ENCODE results near the gene MYL6. TPM values are rescaled to one million over a fixed set of nuclear protein-coding genes. Genes with fewer than 3 reads are reported as not detected.

The MYL6 gene
- total RNA-seq, 4 donors from 2014 or later, result 1,233 to 3,440 (median 2,458) TPM

DNA sequence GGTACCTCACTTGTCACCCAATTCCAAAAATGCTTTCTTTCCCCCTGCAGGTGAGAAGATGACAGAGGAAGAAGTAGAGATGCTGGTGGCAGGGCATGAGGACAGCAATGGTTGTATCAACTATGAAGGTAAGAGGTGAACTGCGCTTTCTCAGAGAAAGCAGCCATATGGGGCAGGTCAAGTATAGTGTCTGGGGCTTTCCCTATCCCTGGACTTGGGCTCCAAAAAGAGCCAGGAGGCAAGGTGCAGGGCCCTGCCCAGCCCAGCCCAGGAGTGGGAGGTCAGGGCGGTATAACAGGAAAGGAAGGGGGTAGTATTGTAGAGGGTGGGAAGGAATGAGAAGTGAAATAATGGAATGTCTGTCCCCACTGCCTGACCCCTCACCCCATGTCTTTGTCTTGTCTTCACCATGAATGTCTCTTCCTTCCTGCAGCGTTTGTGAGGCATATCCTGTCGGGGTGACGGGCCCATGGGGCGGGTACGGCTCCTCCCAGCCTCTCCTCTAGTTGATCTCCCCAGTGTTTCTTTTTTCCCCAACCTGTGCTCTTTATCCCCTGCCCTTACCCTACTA is 2.1 kb downstream of the MYL6 start:
- in situ Hi-C loops (cut with MboI; ENCODE audit: low pct_ligation_motif_present in 1 of 4, low pct_unique_long_range_greater_than_20kb in 1 of 4, low sequenced_read_pairs in 3 of 4), result no loop called here
- Histone ChIP-seq H3K9me3 (no peaks in the 10 kb centered on the region), H3K4me3 (peak overlapping the region; percentile 77 to 94 (median 84)), H3K4me1 (peaks cover 7 to 42% (median 38%) of the 10 kb centered on the region in 4 donors), H3K36me3 (peaks cover 0 to 32% (median 11%) of the 10 kb centered on the region in 4 donors), H3K27ac (peak overlapping the region; percentile 94 to 100 (median 98)), H3K27me3 (no peaks in the 10 kb centered on the region)
- peak; percentile 63 for DNase-seq
- WGBS, 2 donors (ENCODE audit: low coverage in 1 of 2), result 7 to 21% methylated on average over 3 to 7 of the region's 7 CpGs
- TF ChIP-seq, protein P1, sequence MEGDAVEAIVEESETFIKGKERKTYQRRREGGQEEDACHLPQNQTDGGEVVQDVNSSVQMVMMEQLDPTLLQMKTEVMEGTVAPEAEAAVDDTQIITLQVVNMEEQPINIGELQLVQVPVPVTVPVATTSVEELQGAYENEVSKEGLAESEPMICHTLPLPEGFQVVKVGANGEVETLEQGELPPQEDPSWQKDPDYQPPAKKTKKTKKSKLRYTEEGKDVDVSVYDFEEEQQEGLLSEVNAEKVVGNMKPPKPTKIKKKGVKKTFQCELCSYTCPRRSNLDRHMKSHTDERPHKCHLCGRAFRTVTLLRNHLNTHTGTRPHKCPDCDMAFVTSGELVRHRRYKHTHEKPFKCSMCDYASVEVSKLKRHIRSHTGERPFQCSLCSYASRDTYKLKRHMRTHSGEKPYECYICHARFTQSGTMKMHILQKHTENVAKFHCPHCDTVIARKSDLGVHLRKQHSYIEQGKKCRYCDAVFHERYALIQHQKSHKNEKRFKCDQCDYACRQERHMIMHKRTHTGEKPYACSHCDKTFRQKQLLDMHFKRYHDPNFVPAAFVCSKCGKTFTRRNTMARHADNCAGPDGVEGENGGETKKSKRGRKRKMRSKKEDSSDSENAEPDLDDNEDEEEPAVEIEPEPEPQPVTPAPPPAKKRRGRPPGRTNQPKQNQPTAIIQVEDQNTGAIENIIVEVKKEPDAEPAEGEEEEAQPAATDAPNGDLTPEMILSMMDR (IDR thresholded peaks at IDR 0.05), result no peak
- TF ChIP-seq POLR2A (IDR thresholded peaks at IDR 0.05), result peak; percentile 34
- TF ChIP-seq EP300 (IDR thresholded peaks at IDR 0.05; ENCODE audit: low read depth), result no peak
- TF ChIP-seq POLR2AphosphoS5 (IDR thresholded peaks at IDR 0.05), result peak; percentile 29 to 58 (median 56)
- intact Hi-C loops (cut with DNase I; ENCODE audit: low total_unique reads), result no loop called here

DNA sequence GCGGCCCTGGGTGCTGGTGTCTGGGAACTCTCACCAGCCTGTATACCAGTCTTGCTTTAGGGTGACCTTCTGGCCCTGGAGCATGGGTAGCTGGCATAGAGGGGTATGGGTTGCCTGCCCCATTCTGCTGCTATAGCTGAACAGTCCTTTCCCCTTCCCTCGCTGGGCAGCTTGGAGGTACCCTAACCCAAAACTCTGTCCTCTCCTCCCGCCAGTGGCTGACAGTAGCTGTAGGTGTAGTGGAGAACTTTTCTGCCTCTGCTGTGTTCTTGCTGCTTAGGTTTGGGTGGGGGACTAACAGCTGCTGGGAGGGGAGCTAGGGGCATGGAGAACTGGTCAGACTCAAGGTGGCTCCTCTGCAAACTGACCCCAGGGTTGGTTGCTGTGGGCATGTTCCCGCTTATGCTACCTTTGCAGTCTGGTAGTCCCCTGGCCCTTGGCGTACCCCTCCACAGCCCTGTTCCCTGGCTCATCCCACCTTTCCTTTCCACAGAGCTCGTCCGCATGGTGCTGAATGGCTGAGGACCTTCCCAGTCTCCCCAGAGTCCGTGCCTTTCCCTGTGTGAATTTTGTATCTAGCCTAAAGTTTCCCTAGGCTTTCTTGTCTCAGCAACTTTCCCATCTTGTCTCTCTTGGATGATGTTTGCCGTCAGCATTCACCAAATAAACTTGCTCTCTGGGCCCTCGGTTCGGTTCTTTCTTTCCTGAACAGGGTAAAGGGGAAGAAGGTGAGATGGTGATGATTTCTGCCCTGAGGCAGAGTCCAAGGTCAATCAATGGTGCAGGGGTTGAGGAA is 2.9 kb downstream of the MYL6 start:
- in situ Hi-C loops (cut with MboI; ENCODE audit: low pct_ligation_motif_present in 1 of 4, low pct_unique_long_range_greater_than_20kb in 1 of 4, low sequenced_read_pairs in 3 of 4), result no loop called here
- Histone ChIP-seq H3K27ac (peak overlapping the region; percentile 94 to 100 (median 98)), H3K9me3 (no peaks in the 10 kb centered on the region), H3K36me3 (peaks cover 0 to 32% (median 11%) of the 10 kb centered on the region in 4 donors), H3K27me3 (no peaks in the 10 kb centered on the region), H3K4me1 (peaks cover 7 to 42% (median 38%) of the 10 kb centered on the region in 4 donors), H3K4me3 (peak overlapping the region; percentile 77 to 94 (median 84))
- TF ChIP-seq POLR2AphosphoS5 (IDR thresholded peaks at IDR 0.05), result peak in 1 of 3 donors; percentile 10
- TF ChIP-seq, protein P1 (IDR thresholded peaks at IDR 0.05), result no peak
- intact Hi-C loops (cut with DNase I; ENCODE audit: low total_unique reads), result no loop called here
- no peak for DNase-seq
- WGBS, 2 donors (ENCODE audit: low coverage in 1 of 2), result 63% methylated on average over 11 of the region's 11 CpGs; no CpG with 5 or more reads in 1 of the 2 donors

DNA sequence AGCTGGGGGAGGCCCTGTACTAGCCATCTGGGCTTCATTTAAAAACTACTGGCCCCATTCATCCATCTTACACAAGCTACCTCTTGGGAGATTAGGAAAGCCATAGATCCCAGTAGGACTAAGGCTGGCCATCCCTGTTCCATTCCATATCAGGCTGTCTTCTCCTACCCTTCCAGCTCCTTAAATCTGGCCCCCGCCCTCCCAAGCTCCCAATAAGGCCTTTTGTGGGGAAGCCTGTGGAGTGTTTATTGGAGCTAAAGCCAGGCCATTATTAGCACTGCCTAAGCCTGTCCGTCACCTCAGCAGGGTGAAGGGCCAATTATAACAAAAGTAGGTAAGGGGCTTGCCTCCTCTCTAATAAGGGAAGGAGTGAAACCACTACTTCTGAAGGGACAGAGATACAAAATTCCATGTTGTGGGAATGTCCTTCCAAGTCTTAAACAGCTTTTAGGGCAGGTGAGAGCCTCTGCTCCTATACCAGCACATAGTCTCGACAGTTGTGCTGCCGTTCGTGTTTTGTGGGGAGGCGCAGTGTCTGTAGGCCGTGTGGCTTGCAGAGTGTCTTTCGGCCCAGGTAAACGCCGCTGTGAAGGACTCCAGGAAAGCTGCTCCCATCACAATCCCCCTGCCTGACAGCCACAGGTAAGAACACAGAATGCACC is 3.7 kb downstream of the MYL6 start:
- Histone ChIP-seq H3K4me1 (peaks cover 4 to 38% (median 36%) of the 10 kb centered on the region in 4 donors), H3K9me3 (no peaks in the 10 kb centered on the region), H3K36me3 (peaks cover 0 to 36% (median 11%) of the 10 kb centered on the region in 4 donors), H3K27ac (peak overlapping the region; percentile 94 to 100 (median 98)), H3K27me3 (no peaks in the 10 kb centered on the region), H3K4me3 (peak overlapping the region in 1 of 4 donors; percentile 82)
- TF ChIP-seq POLR2AphosphoS5 (IDR thresholded peaks at IDR 0.05) (peak in 1 of 3 donors; percentile 4), EP300 (IDR thresholded peaks at IDR 0.05; ENCODE audit: low read depth) (no peak)
- 54 to 74% methylated on average over 7 to 10 of the region's 10 CpGs for WGBS, 2 donors (ENCODE audit: low coverage in 1 of 2)
- in situ Hi-C loops (cut with MboI; ENCODE audit: low pct_ligation_motif_present in 1 of 4, low pct_unique_long_range_greater_than_20kb in 1 of 4, low sequenced_read_pairs in 3 of 4) (no loop called here), intact Hi-C loops (cut with DNase I; ENCODE audit: low total_unique reads) (no loop called here)
- no peak for DNase-seq

DNA sequence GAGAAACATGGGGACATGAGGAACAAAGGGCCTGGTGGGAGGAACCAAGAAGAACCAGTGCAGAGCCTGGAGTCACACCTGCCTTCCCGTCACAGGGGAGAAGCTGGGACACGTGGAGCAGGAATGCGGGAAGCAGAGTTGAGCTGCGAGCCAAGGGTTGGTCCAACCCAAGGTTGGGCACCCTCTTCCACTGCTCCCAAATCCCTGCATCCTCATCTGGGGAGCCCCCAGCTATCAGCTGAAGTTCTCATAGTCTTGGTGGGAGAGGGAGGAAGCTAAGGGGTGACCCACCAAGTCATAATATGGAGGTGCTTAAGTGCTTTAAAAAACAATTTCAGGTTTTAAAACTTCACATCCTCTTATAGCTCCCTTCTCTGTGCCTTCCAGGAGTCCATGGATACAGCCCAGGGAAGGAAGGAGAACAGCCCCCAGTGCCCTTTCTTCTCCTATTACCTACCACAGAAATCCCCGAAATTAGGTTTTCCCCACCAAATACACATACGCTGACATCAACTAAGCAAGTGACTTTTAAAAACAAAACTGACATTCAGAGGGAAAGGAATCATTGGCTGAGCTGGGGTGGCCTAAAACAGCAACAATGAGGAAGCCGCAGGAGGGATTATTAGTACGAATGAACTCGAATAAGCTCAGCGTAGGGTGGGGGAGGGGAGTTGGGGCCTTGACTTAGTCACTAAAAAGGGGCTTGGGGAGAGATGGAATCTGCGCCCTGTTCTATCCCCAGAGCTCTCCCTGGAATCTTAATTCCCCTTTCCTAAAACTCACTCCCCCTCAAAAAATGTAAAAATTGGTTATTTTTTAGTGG is 4.5 kb downstream of the MYL6 start:
- in situ Hi-C loops (cut with MboI; ENCODE audit: low pct_ligation_motif_present in 1 of 4, low pct_unique_long_range_greater_than_20kb in 1 of 4, low sequenced_read_pairs in 3 of 4) (no loop called here), intact Hi-C loops (cut with DNase I; ENCODE audit: low total_unique reads) (no loop called here)
- WGBS, 2 donors (ENCODE audit: low coverage in 1 of 2), result 55 to 56% methylated on average over 10 to 11 of the region's 11 CpGs
- peaks cover 0 to 41% (median 13%) of the 10 kb centered on the region in 4 donors for H3K36me3 ChIP-seq
- H3K27me3 ChIP-seq, result no peaks in the 10 kb centered on the region
- H3K4me1 ChIP-seq, result peaks cover 4 to 30% (median 28%) of the 10 kb centered on the region in 4 donors
- peak in 2 of 3 donors; percentile 63 to 80 for TF ChIP-seq POLR2AphosphoS5 (IDR thresholded peaks at IDR 0.05)
- TF ChIP-seq, protein P1 (IDR thresholded peaks at IDR 0.05), result no peak
- peak; percentile 33 for TF ChIP-seq POLR2A (IDR thresholded peaks at IDR 0.05)
- no peak overlapping the region for H3K4me3 ChIP-seq
- DNase-seq, result no peak
- H3K9me3 ChIP-seq, result no peaks in the 10 kb centered on the region
- H3K27ac ChIP-seq, result peak overlapping the region; percentile 94 to 100 (median 98)
